HepG2 (cell line): ENCODE measurements around the gene SLCO4A1. TPM values are rescaled to one million over a fixed set of nuclear protein-coding genes. Genes with fewer than 3 reads are reported as not detected.

ENCODE experiments used
- DPF2 ChIP-seq: sonication (generic); formaldehyde crosslinking; IDR thresholded peaks from 2 replicates; pipeline ENCODE4 v1.4.0; 2020; ENCODE audit warnings: mild to moderate bottlenecking, low read depth, missing genetic modification reagents, borderline replicate concordance
- EED ChIP-seq: sonication (generic); formaldehyde crosslinking; IDR thresholded peaks from 2 replicates; pipeline ENCODE4 v1.5.0; 2020; ENCODE audit warnings: mild to moderate bottlenecking, missing genetic modification reagents
- HNRNPL ChIP-seq: fragments of 200-400 bp; formaldehyde crosslinking; IDR thresholded peaks from 2 replicates; pipeline ENCODE4 v1.6.1; 2017; ENCODE audit warnings: mild to moderate bottlenecking, low read depth, low read length
- KAT8 ChIP-seq: IDR thresholded peaks from 2 replicates; pipeline ENCODE4 v1.6.1; 2016; ENCODE audit warnings: missing genetic modification reagents, missing compliant biosample characterization
- KLF16 ChIP-seq, 2 experiments: sonication (generic) in 1 of 2; formaldehyde crosslinking in 1 of 2; IDR thresholded peaks; 2 replicates each; pipeline versions ENCODE4 v1.6.1 to v1.8.0; 2016 to 2023; ENCODE audit warnings: missing genetic modification reagents in 2 of 2, missing compliant biosample characterization in 1 of 2
- MTF1 ChIP-seq: sonication (generic); formaldehyde crosslinking; IDR thresholded peaks from 2 replicates; pipeline ENCODE4 v1.5.0; 2020; ENCODE audit warnings: missing genetic modification reagents
- PHF8 ChIP-seq: sonication (generic); formaldehyde crosslinking; IDR thresholded peaks from 2 replicates; pipeline ENCODE4 v1.5.0; 2020; ENCODE audit warnings: missing genetic modification reagents
- RBM39 ChIP-seq: fragments of 200-400 bp; formaldehyde crosslinking; IDR thresholded peaks from one replicate; pipeline ENCODE4 v1.6.1; 2018; ENCODE audit warnings: antibody characterized with exemption, mild to moderate bottlenecking, low read depth, low read length; ENCODE audit not compliant: poor library complexity, severe bottlenecking
- SNAPC2 ChIP-seq: sonication (generic); formaldehyde crosslinking; IDR thresholded peaks from 2 replicates; pipeline ENCODE4 v1.8.1; 2022; ENCODE audit warnings: mild to moderate bottlenecking, missing genetic modification reagents
- ZBTB38 ChIP-seq: sonication (generic); formaldehyde crosslinking; IDR thresholded peaks from 2 replicates; pipeline ENCODE4 v1.5.1; 2020; ENCODE audit warnings: mild to moderate bottlenecking, missing genetic modification reagents
- ZC3H13 ChIP-seq: sonication (generic); formaldehyde crosslinking; IDR thresholded peaks from 2 replicates; pipeline ENCODE4 v1.8.1; 2023; ENCODE audit warnings: mild to moderate bottlenecking, missing genetic modification reagents, moderate library complexity
- ZC3H4 ChIP-seq: sonication (generic); formaldehyde crosslinking; IDR thresholded peaks from 2 replicates; pipeline ENCODE4 v1.4.0; 2020; ENCODE audit warnings: missing genetic modification reagents, borderline replicate concordance
- ZNF558 ChIP-seq: sonication (generic); formaldehyde crosslinking; IDR thresholded peaks from 2 replicates; pipeline ENCODE4 v1.9.0; 2022; ENCODE audit warnings: mild to moderate bottlenecking, missing genetic modification reagents, borderline replicate concordance
- ZNF619 ChIP-seq: sonication (generic); formaldehyde crosslinking; IDR thresholded peaks from 2 replicates; pipeline ENCODE4 v1.4.0; 2020; ENCODE audit warnings: mild to moderate bottlenecking, missing genetic modification reagents
- ZNF772 ChIP-seq: sonication (generic); formaldehyde crosslinking; IDR thresholded peaks from 2 replicates; pipeline ENCODE4 v1.5.0; 2020; ENCODE audit warnings: mild to moderate bottlenecking, missing genetic modification reagents
- ZNF775 ChIP-seq: sonication (generic); formaldehyde crosslinking; IDR thresholded peaks from 2 replicates; pipeline ENCODE4 v1.4.0; 2020; ENCODE audit warnings: missing genetic modification reagents, mild to moderate bottlenecking, moderate library complexity, borderline replicate concordance
- polyA plus RNA-seq, 8 experiments: library from polyadenylated mRNA; depleted of rRNA in 3 of 8; stranded (reverse) in 7 of 8; unstranded in 1 of 8; fragments of >200 nt; fragmentation: Illumina TruSeq in 4 of 8; extraction: Trizol in 4 of 8; gene quantifications; 2 replicates each; pipeline versions ENCODE4 v1.2.1 to v1.2.3, GENCODE V29; 2011 to 2016; ENCODE audit warnings: low read depth in 4 of 8, missing spikeins in 1 of 8, mixed read lengths in 1 of 8; ENCODE audit not compliant: insufficient read depth in 1 of 8
- total RNA-seq, 5 experiments: library from RNA; depleted of rRNA; stranded (reverse); fragments of >200 nt; fragmentation: Illumina TruSeq; extraction: Trizol; gene quantifications; 2 replicates each; pipeline ENCODE4 v1.2.3, GENCODE V29; 2016; ENCODE audit warnings: low read depth in 1 of 5
- TF ChIP-seq, protein P1 (sequence below): sonication (generic); formaldehyde crosslinking; IDR thresholded peaks from 2 replicates; pipeline ENCODE4 v1.8.0; 2022; ENCODE audit warnings: mild to moderate bottlenecking, missing genetic modification reagents, borderline replicate concordance
- TF ChIP-seq, protein P2 (sequence below): sonication (generic); formaldehyde crosslinking; IDR thresholded peaks from 2 replicates; pipeline ENCODE4 v1.4.0; 2020; ENCODE audit warnings: missing genetic modification reagents
- TF ChIP-seq, protein P3 (sequence below): sonication (generic); formaldehyde crosslinking; IDR thresholded peaks from 2 replicates; pipeline ENCODE4 v1.4.0; 2020; ENCODE audit warnings: mild to moderate bottlenecking, missing genetic modification reagents
- TF ChIP-seq, protein P4 (sequence below): sonication (generic); formaldehyde crosslinking; IDR thresholded peaks from 2 replicates; pipeline ENCODE4 v1.8.1; 2023; ENCODE audit warnings: mild to moderate bottlenecking, inconsistent platforms, moderate library complexity, missing genetic modification reagents, borderline replicate concordance

SLCO4A1 gene
- total and polyA plus RNA-seq, 2 of the 13 experiments (the other 11 are each of a cell fraction or from before 2014, with no cell fraction given), result 55.5 to 112 TPM

DNA sequence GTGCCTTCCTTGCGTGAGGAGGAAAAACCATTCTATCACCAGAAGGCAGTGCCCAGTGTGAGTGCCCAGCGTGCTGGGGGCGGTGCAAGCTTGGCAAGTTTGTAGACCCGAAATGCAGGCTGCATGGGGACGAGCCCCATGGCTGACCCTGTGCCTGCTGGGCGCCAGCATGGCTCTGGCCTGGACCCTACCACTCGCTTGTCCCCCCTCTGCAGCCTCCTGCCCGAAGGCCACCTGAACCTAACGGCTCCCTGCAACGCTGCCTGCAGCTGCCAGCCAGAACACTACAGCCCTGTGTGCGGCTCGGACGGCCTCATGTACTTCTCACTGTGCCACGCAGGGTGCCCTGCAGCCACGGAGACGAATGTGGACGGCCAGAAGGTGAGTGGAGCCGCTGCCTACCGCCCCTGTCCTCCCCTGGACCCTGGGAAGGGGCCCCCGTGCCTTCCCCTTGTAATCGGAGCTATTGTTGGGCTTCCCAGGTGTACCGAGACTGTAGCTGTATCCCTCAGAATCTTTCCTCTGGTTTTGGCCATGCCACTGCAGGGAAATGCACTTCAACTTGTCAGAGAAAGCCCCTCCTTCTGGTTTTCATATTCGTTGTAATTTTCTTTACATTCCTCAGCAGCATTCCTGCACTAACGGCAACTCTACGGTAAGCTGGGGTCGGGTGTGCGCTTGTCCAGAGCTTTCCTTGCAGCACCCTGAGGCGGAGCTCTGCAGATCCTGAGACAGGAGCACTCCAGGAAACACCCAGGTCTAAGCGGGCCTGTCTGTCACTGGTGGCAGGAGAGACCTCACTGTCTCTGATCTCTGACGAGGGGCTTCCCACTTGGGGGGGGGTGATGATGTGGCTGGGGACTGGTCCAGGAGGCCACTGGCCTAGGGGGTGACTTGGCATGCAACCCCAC is 25.5 kb downstream of the SLCO4A1 start (continued):
- TF ChIP-seq SNAPC2, result 0 out of 2 replicates have a peak, but pooled peaks have one; percentile 4
- TF ChIP-seq, protein P1, sequence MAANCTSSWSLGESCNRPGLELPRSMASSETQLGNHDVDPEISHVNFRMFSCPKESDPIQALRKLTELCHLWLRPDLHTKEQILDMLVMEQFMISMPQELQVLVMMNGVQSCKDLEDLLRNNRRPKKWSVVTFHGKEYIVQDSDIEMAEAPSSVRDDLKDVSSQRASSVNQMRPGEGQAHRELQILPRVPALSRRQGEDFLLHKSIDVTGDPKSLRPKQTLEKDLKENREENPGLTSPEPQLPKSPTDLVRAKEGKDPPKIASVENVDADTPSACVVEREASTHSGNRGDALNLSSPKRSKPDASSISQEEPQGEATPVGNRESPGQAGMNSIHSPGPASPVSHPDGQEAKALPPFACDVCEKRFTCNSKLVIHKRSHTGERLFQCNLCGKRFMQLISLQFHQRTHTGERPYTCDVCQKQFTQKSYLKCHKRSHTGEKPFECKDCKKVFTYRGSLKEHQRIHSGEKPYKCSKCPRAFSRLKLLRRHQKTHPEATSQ (CRISPR knock-in tag), result 0 out of 2 replicates have a peak, but pooled peaks have one; percentile 6
- peak; percentile 33; the same call in 1 of the 2 replicates for TF ChIP-seq ZC3H13 (CRISPR knock-in tag)
- no peak for TF ChIP-seq ZNF772 (CRISPR knock-in tag)
- peak; percentile 63; the same call in 1 of the 2 replicates for TF ChIP-seq ZC3H4 (CRISPR knock-in tag)
- no peak for TF ChIP-seq KAT8 (CRISPR knock-in tag)
- TF ChIP-seq ZNF558, result no peak
- peak; percentile 99 for TF ChIP-seq HNRNPL
- TF ChIP-seq ZNF619, result no peak; the same call in 1 of the 2 replicates
- TF ChIP-seq DPF2 (CRISPR knock-in tag), result no peak
- TF ChIP-seq ZBTB38, result peak; percentile 97
- TF ChIP-seq, protein P2, sequence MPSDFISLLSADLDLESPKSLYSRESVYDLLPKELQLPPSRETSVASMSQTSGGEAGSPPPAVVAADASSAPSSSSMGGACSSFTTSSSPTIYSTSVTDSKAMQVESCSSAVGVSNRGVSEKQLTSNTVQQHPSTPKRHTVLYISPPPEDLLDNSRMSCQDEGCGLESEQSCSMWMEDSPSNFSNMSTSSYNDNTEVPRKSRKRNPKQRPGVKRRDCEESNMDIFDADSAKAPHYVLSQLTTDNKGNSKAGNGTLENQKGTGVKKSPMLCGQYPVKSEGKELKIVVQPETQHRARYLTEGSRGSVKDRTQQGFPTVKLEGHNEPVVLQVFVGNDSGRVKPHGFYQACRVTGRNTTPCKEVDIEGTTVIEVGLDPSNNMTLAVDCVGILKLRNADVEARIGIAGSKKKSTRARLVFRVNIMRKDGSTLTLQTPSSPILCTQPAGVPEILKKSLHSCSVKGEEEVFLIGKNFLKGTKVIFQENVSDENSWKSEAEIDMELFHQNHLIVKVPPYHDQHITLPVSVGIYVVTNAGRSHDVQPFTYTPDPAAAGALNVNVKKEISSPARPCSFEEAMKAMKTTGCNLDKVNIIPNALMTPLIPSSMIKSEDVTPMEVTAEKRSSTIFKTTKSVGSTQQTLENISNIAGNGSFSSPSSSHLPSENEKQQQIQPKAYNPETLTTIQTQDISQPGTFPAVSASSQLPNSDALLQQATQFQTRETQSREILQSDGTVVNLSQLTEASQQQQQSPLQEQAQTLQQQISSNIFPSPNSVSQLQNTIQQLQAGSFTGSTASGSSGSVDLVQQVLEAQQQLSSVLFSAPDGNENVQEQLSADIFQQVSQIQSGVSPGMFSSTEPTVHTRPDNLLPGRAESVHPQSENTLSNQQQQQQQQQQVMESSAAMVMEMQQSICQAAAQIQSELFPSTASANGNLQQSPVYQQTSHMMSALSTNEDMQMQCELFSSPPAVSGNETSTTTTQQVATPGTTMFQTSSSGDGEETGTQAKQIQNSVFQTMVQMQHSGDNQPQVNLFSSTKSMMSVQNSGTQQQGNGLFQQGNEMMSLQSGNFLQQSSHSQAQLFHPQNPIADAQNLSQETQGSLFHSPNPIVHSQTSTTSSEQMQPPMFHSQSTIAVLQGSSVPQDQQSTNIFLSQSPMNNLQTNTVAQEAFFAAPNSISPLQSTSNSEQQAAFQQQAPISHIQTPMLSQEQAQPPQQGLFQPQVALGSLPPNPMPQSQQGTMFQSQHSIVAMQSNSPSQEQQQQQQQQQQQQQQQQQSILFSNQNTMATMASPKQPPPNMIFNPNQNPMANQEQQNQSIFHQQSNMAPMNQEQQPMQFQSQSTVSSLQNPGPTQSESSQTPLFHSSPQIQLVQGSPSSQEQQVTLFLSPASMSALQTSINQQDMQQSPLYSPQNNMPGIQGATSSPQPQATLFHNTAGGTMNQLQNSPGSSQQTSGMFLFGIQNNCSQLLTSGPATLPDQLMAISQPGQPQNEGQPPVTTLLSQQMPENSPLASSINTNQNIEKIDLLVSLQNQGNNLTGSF (CRISPR knock-in tag), result 0 out of 2 replicates have a peak, but pooled peaks have one; percentile 0
- TF ChIP-seq, protein P3, sequence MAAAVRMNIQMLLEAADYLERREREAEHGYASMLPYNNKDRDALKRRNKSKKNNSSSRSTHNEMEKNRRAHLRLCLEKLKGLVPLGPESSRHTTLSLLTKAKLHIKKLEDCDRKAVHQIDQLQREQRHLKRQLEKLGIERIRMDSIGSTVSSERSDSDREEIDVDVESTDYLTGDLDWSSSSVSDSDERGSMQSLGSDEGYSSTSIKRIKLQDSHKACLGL (CRISPR knock-in tag), result peak; percentile 50; the same call in 1 of the 2 replicates
- TF ChIP-seq, protein P4, sequence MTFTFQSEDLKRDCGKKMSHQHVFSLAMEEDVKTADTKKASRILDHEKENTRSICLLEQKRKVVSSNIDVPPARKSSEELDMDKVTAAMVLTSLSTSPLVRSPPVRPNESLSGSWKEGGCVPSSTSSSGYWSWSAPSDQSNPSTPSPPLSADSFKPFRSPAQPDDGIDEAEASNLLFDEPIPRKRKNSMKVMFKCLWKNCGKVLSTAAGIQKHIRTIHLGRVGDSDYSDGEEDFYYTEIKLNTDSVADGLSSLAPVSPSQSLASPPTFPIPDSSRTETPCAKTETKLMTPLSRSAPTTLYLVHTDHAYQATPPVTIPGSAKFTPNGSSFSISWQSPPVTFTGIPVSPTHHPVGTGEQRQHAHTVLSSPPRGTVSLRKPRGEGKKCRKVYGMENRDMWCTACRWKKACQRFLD, result no peak
- no peak for TF ChIP-seq KLF16 (CRISPR knock-in tag; IDR thresholded peaks at IDR 0.05)
- TF ChIP-seq RBM39, result peak; percentile 7
- no peak for TF ChIP-seq PHF8 (CRISPR knock-in tag)
- TF ChIP-seq EED, result peak; percentile 68; the same call in 1 of the 2 replicates
- 0 out of 2 replicates have a peak, but pooled peaks have one; percentile 69 for TF ChIP-seq ZNF775 (CRISPR knock-in tag)
- TF ChIP-seq MTF1 (CRISPR knock-in tag), result no peak
